HG02870 (cell line): ENCODE data around the gene CD247.
A peak's percentile ranks its signal among the peaks of the same experiment; 100 is the strongest.

ENCODE experiments used
- ATAC-seq: cut with Tn5 transposase; IDR thresholded peaks from one replicate; pipeline ENCODE4 v1.9.1; 2021; ENCODE audit warnings: mild to moderate bottlenecking, moderate library complexity; ENCODE audit not compliant: unreplicated experiment

The CD247 gene

GRCh38 chr1:167542109-167543032 is 24.0 kb upstream of the CD247 start:
- ATAC-seq: peak; percentile 34

- ATAC-seq: no peak
These were observed 23.3 kb upstream of the CD247 start for GRCh38 chr1:167541610-167542009.

GRCh38 chr1:167541003-167541402 is 22.7 kb upstream of the CD247 start:
- ATAC-seq: no peak

DNA sequence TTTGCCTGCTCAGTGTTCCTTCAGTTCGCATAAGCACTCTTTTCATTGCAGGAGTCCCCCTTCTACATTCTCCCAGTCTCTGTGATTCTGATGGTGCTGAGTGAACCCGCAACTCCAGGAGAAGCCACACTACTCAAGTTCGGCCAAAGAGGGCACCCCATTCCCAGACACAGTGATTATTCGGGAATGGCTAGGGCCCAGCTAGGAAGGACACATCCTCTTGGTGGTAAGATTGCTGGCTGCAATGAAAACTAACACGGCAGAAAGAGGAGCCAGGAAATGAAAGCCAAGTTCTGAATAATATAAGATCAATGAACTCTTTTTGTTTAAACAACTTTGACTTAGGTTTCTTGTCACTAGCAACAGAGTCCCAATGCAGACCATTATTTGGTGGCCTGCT is 20.3 kb upstream of the CD247 start:
- ATAC-seq: no peak

DNA sequence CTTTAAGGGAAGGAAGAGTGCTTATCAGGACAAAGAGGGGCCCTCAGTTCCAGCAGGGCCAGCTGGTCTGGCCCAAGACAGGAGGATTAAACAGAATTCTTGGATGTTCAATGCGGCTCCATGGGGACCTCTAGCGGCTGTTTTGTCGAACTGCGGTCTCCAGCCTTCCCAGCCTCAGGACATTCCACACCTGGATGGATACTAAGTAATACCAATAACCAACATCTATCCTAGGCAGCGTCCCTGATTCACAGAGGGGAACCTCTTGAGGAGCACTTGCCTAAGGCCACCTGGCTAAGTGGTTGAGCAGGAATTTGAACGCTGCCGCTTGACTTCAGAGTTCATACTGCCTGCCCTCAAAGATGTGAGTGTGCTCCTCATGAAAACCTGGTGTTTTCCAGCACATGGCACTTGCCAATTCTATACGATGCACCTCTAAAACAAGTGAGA is 15.5 kb upstream of the CD247 start:
- ATAC-seq: no peak

GRCh38 chr1:167532964-167533824 is 14.9 kb upstream of the CD247 start:
- ATAC-seq: no peak

GRCh38 chr1:167532375-167532774 is 14.0 kb upstream of the CD247 start:
- no peak for ATAC-seq

DNA sequence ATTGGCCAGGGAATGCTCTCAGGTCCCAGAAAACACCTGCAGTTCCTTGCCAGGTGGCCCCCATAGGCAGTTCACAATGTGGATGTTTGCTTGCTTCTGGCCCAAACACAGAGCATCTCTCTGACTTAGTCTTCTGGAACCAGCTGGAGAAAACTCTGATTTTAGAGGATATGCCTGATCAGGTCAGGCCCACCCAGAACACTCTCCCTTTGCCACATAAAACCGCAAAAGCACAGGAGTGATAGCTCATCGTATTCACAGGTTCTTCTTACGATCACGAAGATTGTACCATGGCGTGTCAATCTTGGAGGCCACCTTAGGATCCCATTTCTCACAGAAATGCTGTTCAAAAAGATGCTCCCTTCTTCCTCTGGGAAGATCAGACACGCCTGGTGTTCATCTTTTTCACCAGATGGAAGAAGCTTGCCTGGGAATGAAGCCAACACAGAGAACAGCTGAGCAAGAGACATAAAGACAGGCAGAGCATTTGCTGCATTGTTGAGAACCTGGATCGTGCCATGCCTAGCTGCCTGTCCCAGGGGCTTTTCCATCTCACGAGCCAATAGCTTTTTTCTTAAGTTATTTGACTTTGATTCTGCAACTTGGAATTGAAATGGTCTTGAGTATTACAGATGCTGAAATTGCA is 11.6 kb upstream of the CD247 start:
- no peak for ATAC-seq

GRCh38 chr1:167528057-167528728 is 9.9 kb upstream of the CD247 start:
- no peak for ATAC-seq

DNA sequence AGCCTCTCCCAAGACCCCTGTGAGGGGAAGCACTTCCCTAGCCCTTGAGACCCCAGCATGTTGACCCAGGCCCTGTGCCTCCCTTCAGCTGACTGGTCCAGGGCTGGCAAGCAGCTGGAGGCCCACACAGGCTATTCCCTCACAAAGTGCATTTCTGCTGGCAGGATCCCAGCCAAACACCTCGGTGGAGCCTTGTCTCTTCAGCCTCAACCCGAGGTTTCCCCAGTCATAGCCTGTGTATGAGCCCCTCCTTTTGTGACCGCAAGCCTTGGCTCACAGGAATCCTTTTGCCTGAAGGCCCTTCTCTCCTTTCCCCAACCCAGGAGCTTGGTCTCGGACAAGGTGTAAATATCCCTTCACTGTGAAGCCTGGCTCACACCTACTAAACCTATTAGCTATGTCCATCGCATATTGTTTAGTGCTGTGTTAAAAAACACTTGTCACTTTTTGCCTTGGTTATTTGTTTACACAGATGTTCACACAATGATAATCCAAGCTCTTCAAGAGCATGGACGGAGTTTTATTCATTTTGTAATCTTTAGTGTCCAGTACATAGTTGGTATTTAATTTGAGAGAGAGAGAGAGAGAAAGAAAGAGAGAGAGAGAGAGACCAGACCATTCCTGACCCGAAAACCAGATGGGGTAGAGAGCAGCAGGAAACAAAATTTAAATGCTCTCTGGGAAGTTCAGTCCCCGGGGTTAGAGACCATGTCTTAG is 8.5 kb upstream of the CD247 start:
- ATAC-seq: no peak

GRCh38 chr1:167524651-167525050 is 6.3 kb upstream of the CD247 start:
- no peak for ATAC-seq

- no peak for ATAC-seq
These were observed 3.9 kb upstream of the CD247 start for GRCh38 chr1:167522246-167522645.

DNA sequence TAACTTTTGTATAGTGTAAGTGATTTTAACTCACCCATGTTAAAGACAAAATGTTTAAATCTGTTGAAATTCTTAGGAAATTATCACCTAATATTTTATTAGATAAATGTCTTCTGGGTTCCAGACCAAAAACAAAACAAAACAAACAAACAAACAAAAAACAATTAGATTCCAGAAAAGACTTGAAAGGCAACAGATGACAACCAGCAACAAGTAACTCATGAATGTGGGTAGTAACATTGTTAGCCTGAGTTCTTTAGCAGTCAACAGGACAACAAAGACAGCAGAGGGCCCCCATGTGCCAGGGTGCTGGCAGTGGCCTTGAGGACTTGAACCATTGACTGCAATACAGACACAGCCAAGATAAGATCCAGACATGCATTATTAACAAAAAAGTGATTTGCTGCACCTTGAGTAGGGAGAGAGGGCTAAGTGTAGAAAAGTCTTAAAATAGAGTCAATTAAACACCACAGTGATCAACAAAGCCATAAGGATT is 2.4 kb upstream of the CD247 start:
- no peak for ATAC-seq

DNA sequence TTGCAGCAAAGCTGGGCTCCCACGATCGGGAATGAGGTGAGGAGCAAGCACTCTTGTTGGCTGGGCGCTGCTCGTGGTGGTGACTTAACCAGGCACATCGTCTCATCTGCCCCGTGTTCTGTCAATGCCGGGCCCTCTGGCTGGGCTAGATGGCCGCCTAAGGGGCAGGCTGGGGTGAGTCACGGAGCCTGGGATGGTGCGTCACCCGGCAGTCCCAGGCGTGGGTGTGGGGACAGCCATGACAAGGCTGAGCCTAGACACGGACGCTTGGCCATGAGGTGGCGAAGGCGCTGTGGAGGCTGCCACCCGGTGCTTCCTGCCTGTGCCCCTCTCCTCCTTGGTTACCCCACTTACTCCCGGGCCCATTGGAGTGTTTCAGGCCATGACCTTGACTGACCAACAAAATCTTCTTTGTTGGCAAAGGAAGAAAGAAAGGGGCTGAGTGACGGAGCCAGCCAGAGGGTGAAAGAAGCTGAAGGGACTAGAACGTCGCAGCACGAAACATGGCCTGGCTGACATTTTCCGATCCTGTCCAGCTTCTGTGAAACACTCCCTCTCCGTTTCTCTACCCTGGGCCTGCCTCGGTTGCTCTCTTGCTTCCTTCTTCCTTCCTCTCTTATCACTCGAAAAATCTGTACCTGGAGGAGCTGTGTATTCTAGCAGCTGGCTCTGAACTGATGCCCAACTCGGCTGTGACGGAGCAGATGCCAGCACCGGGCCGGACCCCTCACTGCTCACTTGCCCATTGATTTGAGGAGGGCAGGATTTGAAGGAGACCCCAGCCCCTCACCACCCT is 596 bp downstream of the CD247 start:
- ATAC-seq: no peak

DNA sequence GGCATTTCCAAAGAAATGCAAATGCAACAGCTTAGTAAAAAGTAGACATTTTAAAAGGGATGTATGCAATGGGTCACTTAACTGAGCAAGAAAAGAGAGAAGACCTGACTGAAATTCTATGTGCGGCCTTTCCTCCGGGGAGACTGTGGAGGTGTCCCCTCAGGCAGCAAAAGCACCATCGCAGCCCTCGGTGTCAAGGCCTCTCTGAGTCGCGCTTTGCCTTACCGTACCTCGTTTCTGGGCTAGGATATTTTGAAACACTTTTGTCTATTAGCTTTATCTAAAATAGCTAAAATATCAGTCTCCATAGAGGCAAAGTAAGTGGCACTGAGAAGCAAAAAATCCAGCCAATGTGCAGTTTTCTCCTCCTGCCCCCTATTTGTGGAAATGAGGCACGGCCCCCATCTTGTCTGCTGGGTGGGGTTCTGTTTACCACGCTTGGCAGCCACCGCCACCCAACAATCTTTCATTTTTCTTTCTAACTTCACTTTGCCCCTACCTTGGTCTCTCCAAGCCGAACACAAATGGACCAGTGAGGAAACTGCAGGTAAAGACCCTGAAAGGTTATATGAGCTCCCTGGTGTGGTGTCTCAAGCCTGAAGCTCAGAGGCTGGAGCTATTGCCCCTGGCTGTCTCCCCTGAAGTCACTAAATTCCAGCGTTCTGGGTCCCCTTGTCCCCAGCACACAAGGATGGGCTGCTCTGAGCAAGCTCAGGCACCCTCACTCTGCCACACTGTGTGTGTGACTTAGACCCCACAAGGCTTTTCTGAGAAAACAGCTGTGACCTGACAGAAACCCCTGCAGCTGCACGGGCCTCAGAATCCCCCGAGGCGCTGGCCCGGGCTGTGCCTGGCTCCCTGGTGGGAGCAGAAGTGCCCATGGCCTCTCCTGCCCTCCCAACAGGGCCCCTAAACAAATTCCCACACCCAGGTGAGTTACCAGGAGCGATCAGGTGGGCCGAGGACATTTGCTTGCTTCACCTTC is 1.6 kb downstream of the CD247 start:
- ATAC-seq: no peak

DNA sequence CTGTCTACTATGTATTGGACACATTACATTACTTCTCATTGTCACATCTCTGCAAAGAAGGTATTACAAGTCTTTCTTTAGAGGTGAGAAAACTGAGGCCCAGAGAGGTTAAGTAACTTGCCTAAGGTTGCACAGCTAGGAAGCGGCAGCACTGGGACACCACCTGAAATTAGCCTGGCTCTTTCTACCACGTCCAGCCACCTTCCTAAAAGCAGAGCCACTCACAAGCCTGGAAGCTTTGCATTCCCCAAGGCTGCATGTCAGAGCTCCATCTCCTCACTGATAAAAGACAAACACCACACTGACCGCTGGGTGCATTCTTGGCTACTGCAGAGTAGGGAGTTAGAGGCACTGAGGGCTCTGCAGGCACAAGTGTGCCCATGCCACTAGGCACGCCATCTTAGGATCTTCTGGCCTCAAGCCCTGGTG is 2.4 kb downstream of the CD247 start:
- no peak for ATAC-seq

DNA sequence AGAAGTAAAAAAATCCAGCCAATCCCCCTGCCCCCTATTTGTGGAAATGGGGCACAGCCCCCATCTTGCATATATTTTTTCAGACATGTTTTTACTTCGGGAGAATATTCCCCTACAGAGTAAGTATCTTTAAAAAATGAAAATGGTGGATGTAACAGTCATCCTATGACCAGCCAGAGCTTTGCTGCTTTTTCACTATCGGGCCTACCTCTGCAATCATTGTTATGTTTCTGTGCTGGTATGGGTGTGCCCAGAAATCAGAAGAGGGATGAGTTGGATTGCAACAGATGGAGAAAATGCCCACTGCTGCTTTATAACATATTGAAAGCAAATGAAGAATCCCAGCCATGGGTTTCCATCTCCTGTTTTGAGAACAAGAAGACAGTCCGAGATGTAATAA is 2.9 kb downstream of the CD247 start:
- ATAC-seq: no peak

DNA sequence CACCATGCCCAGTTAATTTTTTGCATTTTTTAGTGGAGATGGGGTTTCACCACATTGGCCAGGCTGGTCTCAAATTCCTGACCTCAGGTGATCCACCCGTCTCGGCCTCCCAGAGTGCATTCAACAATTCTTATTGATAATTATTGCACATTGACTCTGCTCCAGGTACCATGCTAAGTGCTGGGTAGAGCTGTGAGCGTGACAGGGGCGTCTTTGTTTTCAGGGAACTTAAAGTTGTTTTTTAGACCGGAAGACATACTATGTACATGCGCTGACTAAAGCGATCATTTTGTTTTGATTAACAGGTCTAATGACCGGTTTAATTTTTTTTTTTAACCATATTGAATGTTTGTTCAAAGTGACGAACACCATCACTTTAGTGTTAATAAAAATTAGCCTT is 4.0 kb downstream of the CD247 start:
- no peak for ATAC-seq
